Right hindlimb (tissue), 1 donor: Measurements from ENCODE around the gene CHST13.

Experiments
- DNase-seq: peaks from one replicate; pipeline ENCODE4 v3.0.0-alpha.2; 2018

The CHST13 gene

GRCh38 chr3:126523745-126524428, at the start of gene CHST13:
Gene CHST13, plus strand, starts transcription at chr3:126524155. Its CDS starts 178 bp downstream, at chr3:126524333.
- DNase-seq: peak; percentile 66

- peak; percentile 52 for DNase-seq
Measured at GRCh38 chr3:126474498-126475412, 49.2 kb upstream of the CHST13 start.

- DNase-seq: peak; percentile 96
Measured at GRCh38 chr3:126475413-126476114, 48.4 kb upstream of the CHST13 start, which contains the start of gene ZXDC. Gene ZXDC, minus strand, starts transcription at chr3:126475891. Its CDS starts 26 bp downstream, at chr3:126475865.

GRCh38 chr3:126476166-126477060, 47.5 kb upstream of the CHST13 start:
- peak; percentile 67 for DNase-seq

- no peak for DNase-seq
Measured at GRCh38 chr3:126477061-126477380, 46.9 kb upstream of the CHST13 start.

- DNase-seq: no peak
Measured at GRCh38 chr3:126478581-126479310, 45.2 kb upstream of the CHST13 start.

- no peak for DNase-seq
Measured at GRCh38 chr3:126479642-126480041, 44.3 kb upstream of the CHST13 start.

GRCh38 chr3:126480206-126480605, 43.7 kb upstream of the CHST13 start:
- DNase-seq: peak; percentile 66

GRCh38 chr3:126480861-126481260, 43.1 kb upstream of the CHST13 start:
- peak; percentile 74 for DNase-seq

- DNase-seq: peak; percentile 54
Measured at GRCh38 chr3:126481808-126482502, 42.0 kb upstream of the CHST13 start.

- DNase-seq: no peak
Measured at GRCh38 chr3:126482503-126483255, 41.3 kb upstream of the CHST13 start.

- DNase-seq: no peak
Measured at GRCh38 chr3:126483321-126483761, 40.6 kb upstream of the CHST13 start.

- no peak for DNase-seq
Measured at GRCh38 chr3:126484148-126484547, 39.8 kb upstream of the CHST13 start.

GRCh38 chr3:126484662-126485061, 39.3 kb upstream of the CHST13 start:
- no peak for DNase-seq

GRCh38 chr3:126485176-126485897, 38.6 kb upstream of the CHST13 start:
- DNase-seq: no peak

- no peak for DNase-seq
Measured at GRCh38 chr3:126485956-126486355, 38.0 kb upstream of the CHST13 start.

GRCh38 chr3:126486360-126486847, 37.6 kb upstream of the CHST13 start:
- DNase-seq: peak; percentile 62

GRCh38 chr3:126487151-126487771, 36.7 kb upstream of the CHST13 start:
- DNase-seq: peak; percentile 57

- DNase-seq: no peak
Measured at GRCh38 chr3:126488185-126488584, 35.8 kb upstream of the CHST13 start.
